Skeletal muscle tissue (tissue), 4 donors: ENCODE measurements around the gene PALS2. TPM values are rescaled to one million over a fixed set of nuclear protein-coding genes. Genes with fewer than 3 reads are reported as not detected.
A peak's percentile ranks its signal among the peaks of the same experiment; 100 is the strongest.

Experiments
- H3K27ac ChIP-seq: one replicate; pipeline ENCODE4 v1.7.0; 2013; ENCODE audit warnings: mild to moderate bottlenecking, low read depth, low read length, inconsistent platforms
- H3K27me3 ChIP-seq, 3 donors: one replicate each; pipeline ENCODE4 v1.7.0; 2013; ENCODE audit warnings: low read length in 3 of 3; ENCODE audit not compliant: control insufficient read depth in 3 of 3, insufficient read depth in 3 of 3
- H3K36me3 ChIP-seq, 3 donors: one replicate each; pipeline ENCODE4 v1.7.0; 2013; ENCODE audit warnings: low read length in 3 of 3; ENCODE audit not compliant: control insufficient read depth in 3 of 3, insufficient read depth in 3 of 3
- H3K4me1 ChIP-seq, 3 donors: one replicate each; pipeline ENCODE4 v1.7.0; 2013; ENCODE audit warnings: low read length in 3 of 3, mild to moderate bottlenecking in 3 of 3; ENCODE audit not compliant: control insufficient read depth in 3 of 3, insufficient read depth in 3 of 3
- H3K4me3 ChIP-seq, 3 donors: one replicate each; pipeline ENCODE4 v1.7.0; 2013; ENCODE audit warnings: low read length in 3 of 3
- H3K9ac ChIP-seq, 3 donors: one replicate each; pipeline ENCODE4 v1.7.0; 2013; ENCODE audit warnings: low read length in 3 of 3, mild to moderate bottlenecking in 3 of 3, moderate library complexity in 2 of 3, low read depth in 1 of 3
- H3K9me3 ChIP-seq, 3 donors: one replicate each; pipeline ENCODE4 v1.7.0; 2013; ENCODE audit warnings: low read length in 3 of 3; ENCODE audit not compliant: control insufficient read depth in 3 of 3
- total RNA-seq: library from RNA; depleted of rRNA; stranded (reverse); fragments of >200 nt; gene quantifications from one replicate; pipeline ENCODE4 v1.2.3, GENCODE V29; 2014
- donor health status: Osteomylitis.

The PALS2 gene
- total RNA-seq, 1 donor from 2014 or later: 33.4 TPM

- H3K27ac ChIP-seq: no peak overlapping the region
- H3K36me3 ChIP-seq: no peaks in the 10 kb centered on the region
- H3K4me3 ChIP-seq: no peak overlapping the region
- no peaks in the 10 kb centered on the region for H3K9me3 ChIP-seq
- H3K9ac ChIP-seq: no peak overlapping the region
- H3K27me3 ChIP-seq: no peaks in the 10 kb centered on the region
- H3K4me1 ChIP-seq: no peaks in the 10 kb centered on the region
These were observed 7.2 kb downstream of the PALS2 start for GRCh38 chr7:24580283-24580946.

- Histone ChIP-seq H3K9ac (no peak overlapping the region), H3K27ac (no peak overlapping the region), H3K36me3 (no peaks in the 10 kb centered on the region), H3K4me1 (no peaks in the 10 kb centered on the region), H3K9me3 (no peaks in the 10 kb centered on the region), H3K27me3 (no peaks in the 10 kb centered on the region), H3K4me3 (no peak overlapping the region)
These were observed 8.9 kb downstream of the PALS2 start for GRCh38 chr7:24582166-24582565.

GRCh38 chr7:24587853-24588252 is 14.6 kb downstream of the PALS2 start:
- Histone ChIP-seq H3K36me3 (no peaks in the 10 kb centered on the region), H3K4me3 (no peak overlapping the region), H3K4me1 (no peaks in the 10 kb centered on the region), H3K27me3 (no peaks in the 10 kb centered on the region), H3K9me3 (no peaks in the 10 kb centered on the region), H3K9ac (no peak overlapping the region), H3K27ac (no peak overlapping the region)

DNA sequence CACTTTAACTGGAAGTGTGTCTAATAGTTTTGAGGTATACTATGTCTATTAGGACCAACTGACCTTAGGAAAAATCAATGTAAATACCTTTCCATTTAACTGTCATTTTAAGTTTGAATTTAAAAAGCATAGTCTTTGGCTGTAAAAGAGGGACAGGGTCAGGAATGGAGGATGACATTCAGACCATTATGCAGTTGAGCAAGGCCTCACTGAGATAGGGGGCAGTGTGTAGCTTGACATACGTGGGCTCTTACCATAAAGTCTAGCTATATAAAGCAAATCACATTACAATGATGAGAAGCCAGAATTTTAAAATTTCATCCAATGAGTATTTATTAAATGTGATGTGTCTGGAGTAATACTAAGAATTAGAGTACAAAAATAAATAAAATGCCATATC is 17.9 kb downstream of the PALS2 start:
- no peaks in the 10 kb centered on the region for H3K36me3 ChIP-seq
- H3K4me1 ChIP-seq: no peaks in the 10 kb centered on the region
- no peaks in the 10 kb centered on the region for H3K9me3 ChIP-seq
- H3K27me3 ChIP-seq: no peaks in the 10 kb centered on the region
- no peak overlapping the region for H3K4me3 ChIP-seq
- H3K27ac ChIP-seq: no peak overlapping the region
- no peak overlapping the region for H3K9ac ChIP-seq

- Histone ChIP-seq H3K4me1 (no peaks in the 10 kb centered on the region), H3K36me3 (no peaks in the 10 kb centered on the region), H3K9ac (no peak overlapping the region), H3K27ac (no peak overlapping the region), H3K4me3 (peak overlapping the region in 1 of 3 donors; percentile 0), H3K27me3 (no peaks in the 10 kb centered on the region), H3K9me3 (no peaks in the 10 kb centered on the region)
These were observed 22.6 kb downstream of the PALS2 start for GRCh38 chr7:24595671-24596418.

- Histone ChIP-seq H3K9ac (no peak overlapping the region), H3K9me3 (no peaks in the 10 kb centered on the region), H3K36me3 (no peaks in the 10 kb centered on the region), H3K4me1 (no peaks in the 10 kb centered on the region), H3K27ac (no peak overlapping the region), H3K4me3 (no peak overlapping the region), H3K27me3 (no peaks in the 10 kb centered on the region)
These were observed 23.8 kb downstream of the PALS2 start for GRCh38 chr7:24597014-24597413.

DNA sequence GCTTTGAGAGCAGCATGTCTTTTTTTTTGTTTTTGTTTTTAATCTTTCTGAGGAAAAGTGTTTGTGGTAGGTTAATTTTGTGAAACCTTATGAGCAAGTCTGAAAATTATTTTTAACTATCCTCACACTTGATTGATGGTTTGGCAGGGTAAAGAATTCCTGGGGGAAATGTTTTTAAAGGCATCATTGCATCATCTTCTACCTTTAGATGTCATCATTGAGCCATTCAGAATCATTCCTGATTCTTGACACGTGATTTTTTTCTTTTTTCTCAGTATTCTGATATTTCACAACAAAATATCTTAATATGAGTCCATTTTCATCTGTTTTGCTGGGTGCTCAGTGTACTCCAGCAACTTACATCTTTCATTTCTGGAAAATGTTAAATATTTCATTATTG is 28.3 kb downstream of the PALS2 start:
- Histone ChIP-seq H3K9ac (no peak overlapping the region), H3K4me3 (no peak overlapping the region), H3K27ac (no peak overlapping the region), H3K36me3 (no peaks in the 10 kb centered on the region), H3K4me1 (no peaks in the 10 kb centered on the region), H3K27me3 (no peaks in the 10 kb centered on the region), H3K9me3 (no peaks in the 10 kb centered on the region)

GRCh38 chr7:24602860-24603456 is 29.7 kb downstream of the PALS2 start:
- no peaks in the 10 kb centered on the region for H3K9me3 ChIP-seq
- no peak overlapping the region for H3K9ac ChIP-seq
- no peaks in the 10 kb centered on the region for H3K36me3 ChIP-seq
- H3K27me3 ChIP-seq: no peaks in the 10 kb centered on the region
- H3K4me1 ChIP-seq: no peaks in the 10 kb centered on the region
- no peak overlapping the region for H3K4me3 ChIP-seq
- no peak overlapping the region for H3K27ac ChIP-seq

- H3K4me1 ChIP-seq: peaks cover 0 to 4% (median 3%) of the 10 kb centered on the region in 3 donors
- H3K4me3 ChIP-seq: no peak overlapping the region
- H3K27me3 ChIP-seq: no peaks in the 10 kb centered on the region
- no peak overlapping the region for H3K27ac ChIP-seq
- H3K9me3 ChIP-seq: no peaks in the 10 kb centered on the region
- H3K36me3 ChIP-seq: no peaks in the 10 kb centered on the region
- no peak overlapping the region for H3K9ac ChIP-seq
These were observed 31.4 kb downstream of the PALS2 start for GRCh38 chr7:24604630-24605029.

GRCh38 chr7:24608504-24608903 is 35.3 kb downstream of the PALS2 start:
- Histone ChIP-seq H3K27ac (no peak overlapping the region), H3K9me3 (no peaks in the 10 kb centered on the region)

More at GRCh38 chr7:24608504-24608903, 35.3 kb downstream of the PALS2 start:
- H3K27me3 ChIP-seq: no peaks in the 10 kb centered on the region
- no peak overlapping the region for H3K4me3 ChIP-seq
- peaks cover 0 to 4% (median 3%) of the 10 kb centered on the region in 3 donors for H3K4me1 ChIP-seq
- H3K36me3 ChIP-seq: no peaks in the 10 kb centered on the region
- no peak overlapping the region for H3K9ac ChIP-seq
